Stimulated activated CD4-positive, alpha-beta T cell treated with anti-CD3 and anti-CD28 coated beads, TNF-alpha, amount 100 ng/mL, for 24 hours (primary cell): ENCODE data around the gene DBR1.
A peak's percentile ranks its signal among the peaks of the same experiment; 100 is the strongest.

Source experiments
- DNase-seq, 3 experiments: peaks; one replicate each; pipeline ENCODE4 v3.0.0-alpha.2; 2020; ENCODE audit warnings: low read depth in 3 of 3

The DBR1 gene

GRCh38 chr3:138174421-138175131 is at the start of gene DBR1:
Gene DBR1 (minus strand): TSS chr3:138174921. CDS start chr3:138174795, 126 bp downstream.
- DNase-seq: peak; percentile 59 to 68 (median 62)

- no peak for DNase-seq
These were observed 48.2 kb upstream of the DBR1 start for GRCh38 chr3:138222942-138223287.

GRCh38 chr3:138222131-138222941 is 47.6 kb upstream of the DBR1 start:
- no peak for DNase-seq

- no peak for DNase-seq
These were observed 46.1 kb upstream of the DBR1 start for GRCh38 chr3:138220788-138221187.

- no peak for DNase-seq
These were observed 45.5 kb upstream of the DBR1 start for GRCh38 chr3:138220242-138220641.

- no peak for DNase-seq
These were observed 44.5 kb upstream of the DBR1 start for GRCh38 chr3:138219255-138219654.

- DNase-seq: no peak
These were observed 38.8 kb upstream of the DBR1 start for GRCh38 chr3:138213398-138214085.

- no peak for DNase-seq
These were observed 35.8 kb upstream of the DBR1 start for GRCh38 chr3:138210528-138210927.

- DNase-seq: no peak
These were observed 31.5 kb upstream of the DBR1 start for GRCh38 chr3:138206196-138206595.

GRCh38 chr3:138205527-138205926 is 30.8 kb upstream of the DBR1 start:
- DNase-seq: no peak

GRCh38 chr3:138203938-138204337 is 29.2 kb upstream of the DBR1 start:
- DNase-seq: no peak

- no peak for DNase-seq
These were observed 28.4 kb upstream of the DBR1 start for GRCh38 chr3:138202945-138203701.

- DNase-seq: no peak
These were observed 25.7 kb upstream of the DBR1 start for GRCh38 chr3:138200424-138200823.

- DNase-seq: no peak
These were observed 25.1 kb upstream of the DBR1 start for GRCh38 chr3:138199851-138200250.

GRCh38 chr3:138197524-138197923 is 22.8 kb upstream of the DBR1 start:
- no peak for DNase-seq

GRCh38 chr3:138197058-138197457 is 22.3 kb upstream of the DBR1 start:
- no peak for DNase-seq

- no peak for DNase-seq
These were observed 21.3 kb upstream of the DBR1 start for GRCh38 chr3:138196023-138196422.

GRCh38 chr3:138195481-138195880 is 20.8 kb upstream of the DBR1 start:
- no peak for DNase-seq

- DNase-seq: no peak
These were observed 13.5 kb upstream of the DBR1 start for GRCh38 chr3:138188013-138188730.

GRCh38 chr3:138187296-138188012 is 12.7 kb upstream of the DBR1 start, which contains the start of gene ARMC8:
Gene ARMC8 (plus strand): TSS chr3:138187301. CDS start chr3:138187555, 254 bp downstream.
- DNase-seq: peak; percentile 8 to 19 (median 9)
